ENCODE data around the gene RTP3.

RTP3 gene

GRCh38 chr3:46469680-46470357 lies 28.0 kb upstream of the RTP3 start:
- no peak for FAIRE-seq

- FAIRE-seq, result no peak
These were observed 26.9 kb upstream of the RTP3 start for GRCh38 chr3:46470831-46471230.

GRCh38 chr3:46471371-46471914 lies 26.3 kb upstream of the RTP3 start:
- no peak for FAIRE-seq

- FAIRE-seq, result no peak
These were observed 25.0 kb upstream of the RTP3 start for GRCh38 chr3:46472736-46473135.

GRCh38 chr3:46477145-46477544 lies 20.6 kb upstream of the RTP3 start:
- FAIRE-seq, result no peak

GRCh38 chr3:46477756-46478155 lies 20.0 kb upstream of the RTP3 start:
- FAIRE-seq, result no peak

GRCh38 chr3:46478341-46478740 lies 19.4 kb upstream of the RTP3 start:
- no peak for FAIRE-seq

GRCh38 chr3:46479021-46479420 lies 18.8 kb upstream of the RTP3 start:
- no peak for FAIRE-seq

GRCh38 chr3:46479696-46480095 lies 18.1 kb upstream of the RTP3 start:
- no peak for FAIRE-seq

GRCh38 chr3:46480491-46481195 lies 17.1 kb upstream of the RTP3 start:
- no peak for FAIRE-seq

- no peak for FAIRE-seq
These were observed 16.1 kb upstream of the RTP3 start for GRCh38 chr3:46481636-46482035.

- FAIRE-seq, result no peak
These were observed 15.0 kb upstream of the RTP3 start for GRCh38 chr3:46482632-46483350.

GRCh38 chr3:46483825-46484224 lies 14.0 kb upstream of the RTP3 start:
- FAIRE-seq, result no peak

GRCh38 chr3:46484388-46484787 lies 13.4 kb upstream of the RTP3 start:
- no peak for FAIRE-seq

GRCh38 chr3:46484911-46485778 lies 12.6 kb upstream of the RTP3 start:
- no peak for FAIRE-seq

- FAIRE-seq, result no peak
These were observed 12.0 kb upstream of the RTP3 start for GRCh38 chr3:46485779-46486175.

- FAIRE-seq, result peak; percentile 70
These were observed 8.9 kb upstream of the RTP3 start for GRCh38 chr3:46488735-46489361.

GRCh38 chr3:46489381-46489780 lies 8.4 kb upstream of the RTP3 start:
- FAIRE-seq, result no peak

- FAIRE-seq, result no peak
These were observed 7.9 kb upstream of the RTP3 start for GRCh38 chr3:46489875-46490274.

GRCh38 chr3:46490338-46491084 lies 7.3 kb upstream of the RTP3 start:
- FAIRE-seq, result no peak
